Choroid plexus epithelial cell (primary cell): ENCODE measurements around the gene VEGFB.

ENCODE experiments used
- DNase-seq: peaks from one replicate; pipeline ENCODE4 v3.0.0-alpha.2; 2010; ENCODE audit warnings: low read depth
- H3K4me3 ChIP-seq: 2 replicates; pipeline ENCODE4 v1.5.1; 2011; ENCODE audit warnings: low read depth, mild to moderate bottlenecking, control low read depth, low read length, moderate library complexity
- TF ChIP-seq, protein P1 (sequence below): conservative IDR thresholded peaks from 2 replicates; pipeline ENCODE4 v1.5.1; 2011; ENCODE audit warnings: low read depth, mild to moderate bottlenecking, control low read depth, inconsistent platforms, low read length, moderate library complexity

The VEGFB gene

GRCh38 chr11:64253043-64253442 is 18.7 kb downstream of the VEGFB start:
- no peak for DNase-seq
- TF ChIP-seq, protein P1, sequence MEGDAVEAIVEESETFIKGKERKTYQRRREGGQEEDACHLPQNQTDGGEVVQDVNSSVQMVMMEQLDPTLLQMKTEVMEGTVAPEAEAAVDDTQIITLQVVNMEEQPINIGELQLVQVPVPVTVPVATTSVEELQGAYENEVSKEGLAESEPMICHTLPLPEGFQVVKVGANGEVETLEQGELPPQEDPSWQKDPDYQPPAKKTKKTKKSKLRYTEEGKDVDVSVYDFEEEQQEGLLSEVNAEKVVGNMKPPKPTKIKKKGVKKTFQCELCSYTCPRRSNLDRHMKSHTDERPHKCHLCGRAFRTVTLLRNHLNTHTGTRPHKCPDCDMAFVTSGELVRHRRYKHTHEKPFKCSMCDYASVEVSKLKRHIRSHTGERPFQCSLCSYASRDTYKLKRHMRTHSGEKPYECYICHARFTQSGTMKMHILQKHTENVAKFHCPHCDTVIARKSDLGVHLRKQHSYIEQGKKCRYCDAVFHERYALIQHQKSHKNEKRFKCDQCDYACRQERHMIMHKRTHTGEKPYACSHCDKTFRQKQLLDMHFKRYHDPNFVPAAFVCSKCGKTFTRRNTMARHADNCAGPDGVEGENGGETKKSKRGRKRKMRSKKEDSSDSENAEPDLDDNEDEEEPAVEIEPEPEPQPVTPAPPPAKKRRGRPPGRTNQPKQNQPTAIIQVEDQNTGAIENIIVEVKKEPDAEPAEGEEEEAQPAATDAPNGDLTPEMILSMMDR: no peak
- H3K4me3 ChIP-seq: no peak overlapping the region

DNA sequence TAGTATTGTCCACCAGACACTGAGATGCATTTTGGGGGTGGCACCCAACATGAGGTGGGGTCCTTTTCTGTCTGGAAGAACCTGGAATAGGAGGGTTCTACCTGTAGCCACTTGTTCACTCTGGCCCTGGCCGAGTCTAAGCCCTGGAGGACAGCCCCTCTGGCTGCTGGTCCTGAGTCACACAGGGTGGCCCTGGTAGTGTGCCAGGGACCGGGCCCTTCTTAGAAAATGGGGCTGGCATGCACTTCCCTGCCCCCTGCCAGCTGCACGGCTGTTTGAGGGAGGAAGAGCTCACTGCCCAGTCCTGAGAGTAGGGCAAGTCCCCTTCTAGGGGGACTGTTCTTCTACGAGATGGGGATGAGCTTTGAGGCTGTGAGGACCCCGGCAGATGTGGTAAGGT is 19.1 kb downstream of the VEGFB start:
- TF ChIP-seq, protein P1: no peak
- no peak for DNase-seq
- H3K4me3 ChIP-seq: no peak overlapping the region

- no peak for DNase-seq
- TF ChIP-seq, protein P1: no peak
- no peak overlapping the region for H3K4me3 ChIP-seq
Observed at GRCh38 chr11:64254326-64254725, 19.9 kb downstream of the VEGFB start.

DNA sequence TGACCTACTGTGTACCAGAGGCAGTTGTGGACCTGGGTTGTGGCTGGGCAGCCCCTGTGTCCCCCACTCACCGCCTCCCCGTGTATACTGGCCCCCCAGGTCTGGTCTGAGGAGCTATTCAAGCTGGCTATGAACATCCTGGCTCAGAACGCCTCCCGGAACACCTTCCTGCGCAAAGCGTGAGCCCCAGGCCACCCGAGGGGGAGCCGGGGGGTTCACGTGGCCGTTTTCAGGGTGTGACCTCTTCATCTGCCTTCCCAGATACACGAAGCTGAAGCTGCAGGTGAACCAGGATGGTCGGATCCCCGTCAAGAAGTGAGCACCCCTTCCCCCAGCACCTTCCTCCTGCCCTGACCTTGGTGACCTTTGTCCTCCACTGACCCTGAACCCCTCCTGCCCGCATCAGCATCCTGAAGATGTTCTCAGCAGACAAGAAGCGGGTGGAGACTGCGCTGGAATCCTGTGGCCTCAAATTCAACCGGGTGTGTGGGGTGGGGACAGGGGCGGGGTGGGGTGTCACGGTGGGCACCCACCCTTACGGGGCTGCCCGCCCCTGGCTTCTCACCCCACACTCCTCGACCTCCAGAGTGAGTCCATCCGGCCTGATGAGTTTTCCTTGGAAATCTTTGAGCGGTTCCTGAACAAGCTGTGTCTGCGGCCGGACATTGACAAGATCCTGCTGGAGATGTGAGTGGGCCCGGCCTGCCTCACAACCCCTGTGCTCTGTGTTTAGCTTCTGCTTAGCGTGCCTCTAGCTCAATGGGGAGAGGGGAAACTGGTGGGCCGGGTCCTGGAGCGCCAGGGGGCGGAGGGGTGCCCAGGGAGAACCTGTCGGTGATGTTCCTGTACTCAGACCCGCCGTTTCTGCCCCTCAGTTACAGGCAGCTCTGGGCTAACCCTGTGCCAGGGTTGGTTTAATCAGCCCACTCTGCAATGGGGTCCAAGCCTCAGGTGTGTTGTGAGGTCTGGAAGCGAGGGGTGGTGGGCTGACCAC is 21.0 kb downstream of the VEGFB start:
- TF ChIP-seq, protein P1: no peak
- DNase-seq: no peak
- H3K4me3 ChIP-seq: no peak overlapping the region

DNA sequence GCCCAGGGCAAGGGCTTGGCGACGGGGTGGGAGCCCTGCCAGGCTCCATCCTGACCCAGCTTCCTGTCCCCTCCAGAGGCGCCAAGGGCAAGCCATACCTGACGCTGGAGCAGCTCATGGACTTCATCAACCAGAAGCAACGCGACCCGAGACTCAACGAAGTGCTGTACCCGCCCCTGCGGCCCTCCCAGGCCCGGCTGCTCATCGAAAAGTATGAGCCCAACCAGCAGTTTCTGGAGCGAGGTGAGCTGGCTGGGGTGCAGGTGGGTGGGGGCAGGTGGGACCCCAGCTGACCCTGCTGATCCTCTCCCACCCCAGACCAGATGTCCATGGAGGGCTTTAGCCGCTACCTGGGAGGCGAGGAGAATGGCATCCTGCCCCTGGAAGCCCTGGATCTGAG is 21.9 kb downstream of the VEGFB start:
- DNase-seq: no peak
- TF ChIP-seq, protein P1: no peak
- no peak overlapping the region for H3K4me3 ChIP-seq

- H3K4me3 ChIP-seq: no peak overlapping the region
- no peak for DNase-seq
Observed at GRCh38 chr11:64258356-64258755, 24.0 kb downstream of the VEGFB start.

More at GRCh38 chr11:64258356-64258755, 24.0 kb downstream of the VEGFB start:
- TF ChIP-seq, protein P1: no peak
